HG03342 (cell line): ENCODE data around the gene ARHGAP36.

Source experiments
- ATAC-seq: cut with Tn5 transposase; IDR thresholded peaks from one replicate; pipeline ENCODE4 v1.9.1; 2021; ENCODE audit warnings: mild to moderate bottlenecking, moderate library complexity; ENCODE audit not compliant: unreplicated experiment

The ARHGAP36 gene, protein sequence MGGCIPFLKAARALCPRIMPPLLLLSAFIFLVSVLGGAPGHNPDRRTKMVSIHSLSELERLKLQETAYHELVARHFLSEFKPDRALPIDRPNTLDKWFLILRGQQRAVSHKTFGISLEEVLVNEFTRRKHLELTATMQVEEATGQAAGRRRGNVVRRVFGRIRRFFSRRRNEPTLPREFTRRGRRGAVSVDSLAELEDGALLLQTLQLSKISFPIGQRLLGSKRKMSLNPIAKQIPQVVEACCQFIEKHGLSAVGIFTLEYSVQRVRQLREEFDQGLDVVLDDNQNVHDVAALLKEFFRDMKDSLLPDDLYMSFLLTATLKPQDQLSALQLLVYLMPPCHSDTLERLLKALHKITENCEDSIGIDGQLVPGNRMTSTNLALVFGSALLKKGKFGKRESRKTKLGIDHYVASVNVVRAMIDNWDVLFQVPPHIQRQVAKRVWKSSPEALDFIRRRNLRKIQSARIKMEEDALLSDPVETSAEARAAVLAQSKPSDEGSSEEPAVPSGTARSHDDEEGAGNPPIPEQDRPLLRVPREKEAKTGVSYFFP

GRCh38 chrX:131058136-131058868 lies at the start of gene ARHGAP36:
TSS of gene ARHGAP36 (plus strand) at chrX:131058346. CDS start at chrX:131081666, 23,320 bp downstream.
- ATAC-seq: no peak

GRCh38 chrX:131010186-131010585 lies 48.0 kb upstream of the ARHGAP36 start:
- no peak for ATAC-seq

DNA sequence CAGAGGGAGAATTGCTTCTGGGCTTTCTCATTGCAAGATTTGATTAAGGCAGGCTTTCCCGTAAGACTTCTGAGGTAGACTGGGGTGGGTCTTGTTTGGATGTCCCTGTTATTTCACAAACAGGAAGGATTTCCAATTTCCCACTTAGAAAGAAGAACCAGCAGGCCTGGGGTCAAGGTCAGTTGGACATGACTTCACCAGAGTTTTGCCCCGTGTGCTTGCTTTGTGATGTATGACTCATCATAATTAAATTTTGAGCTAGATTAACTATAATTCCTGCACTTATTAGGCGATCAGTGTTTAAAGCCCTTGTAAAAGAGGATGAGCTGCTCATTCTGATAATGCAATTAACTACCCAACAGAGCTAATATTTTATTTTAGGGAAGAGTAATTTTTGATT lies 32.8 kb upstream of the ARHGAP36 start:
- ATAC-seq: no peak

DNA sequence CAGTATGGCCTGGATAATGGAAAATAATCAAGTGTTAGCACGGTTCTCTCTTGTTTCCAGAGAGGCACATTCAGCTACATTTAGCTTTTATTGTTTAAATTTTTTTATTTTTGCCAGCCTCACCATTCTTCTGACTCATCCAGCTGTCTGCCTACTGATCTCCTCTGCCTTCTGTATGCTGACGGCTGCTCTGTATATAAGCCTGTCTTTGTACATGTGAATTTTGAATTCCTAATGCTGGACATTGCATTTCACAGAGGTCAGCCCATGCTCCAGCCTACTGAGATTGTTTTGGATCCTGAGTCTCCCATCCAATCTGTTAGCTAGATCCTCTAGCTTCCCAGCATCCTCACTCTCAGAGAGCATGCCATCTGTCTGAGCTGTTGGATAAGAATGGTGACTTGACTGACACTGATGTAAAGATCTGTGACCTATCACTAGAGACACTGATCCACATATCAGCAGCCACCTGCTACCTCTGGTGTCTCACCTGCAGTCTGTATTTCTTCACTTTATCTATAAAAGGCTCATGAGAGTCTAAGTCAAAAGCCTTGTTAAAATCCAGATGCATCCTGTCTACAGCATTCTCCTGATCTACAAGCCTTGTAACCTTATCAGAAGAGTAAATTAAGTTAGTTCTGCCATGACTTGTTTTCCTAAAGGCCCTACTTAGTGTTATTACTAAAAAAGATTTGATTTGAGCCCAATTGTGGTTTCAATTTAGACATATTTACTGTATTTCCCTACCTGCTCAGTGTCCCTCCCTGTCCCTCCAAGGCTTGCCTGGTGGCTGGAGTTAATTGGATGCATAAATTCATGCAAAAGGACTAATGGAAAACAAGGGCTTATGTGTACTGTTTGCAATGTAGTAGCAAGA lies 25.6 kb upstream of the ARHGAP36 start:
- no peak for ATAC-seq

DNA sequence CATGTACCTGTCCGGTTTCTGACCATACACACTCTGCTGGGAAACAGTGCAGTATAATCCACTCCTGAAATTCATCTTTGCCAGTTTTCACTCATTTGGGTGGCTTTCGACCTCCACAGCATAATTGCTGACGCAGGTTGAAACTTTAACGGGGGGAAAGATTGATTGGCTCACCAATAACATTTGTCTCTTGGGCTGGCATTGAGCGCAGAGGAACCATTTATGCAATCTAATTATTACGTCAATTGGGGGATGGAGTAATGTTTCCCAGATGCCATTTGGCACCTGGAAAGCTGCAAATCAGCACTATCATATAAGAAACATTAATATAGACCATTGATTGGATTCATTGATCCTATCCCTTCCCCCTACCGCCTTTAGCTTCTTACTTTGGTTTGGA lies 24.1 kb upstream of the ARHGAP36 start:
- no peak for ATAC-seq

DNA sequence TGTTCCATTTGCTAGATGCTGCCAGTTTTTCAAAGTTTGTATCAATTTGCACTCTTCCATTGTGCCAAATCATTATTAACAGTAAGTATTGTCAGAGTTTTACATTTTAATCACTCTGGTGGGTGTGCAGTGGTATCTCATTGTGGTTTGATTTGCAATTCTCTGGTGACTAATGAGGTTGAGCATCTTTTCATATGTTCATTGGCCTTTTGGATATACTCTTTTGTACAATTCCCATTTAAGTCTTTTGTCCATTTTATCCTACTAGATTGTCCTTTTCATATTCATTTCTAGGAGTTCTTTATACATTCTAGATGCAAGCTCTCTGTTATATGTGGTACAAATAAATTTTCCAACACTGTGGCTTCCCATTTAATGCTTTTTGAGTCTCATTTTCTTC lies 17.4 kb upstream of the ARHGAP36 start:
- no peak for ATAC-seq

GRCh38 chrX:131041667-131042066 lies 16.5 kb upstream of the ARHGAP36 start:
- no peak for ATAC-seq

DNA sequence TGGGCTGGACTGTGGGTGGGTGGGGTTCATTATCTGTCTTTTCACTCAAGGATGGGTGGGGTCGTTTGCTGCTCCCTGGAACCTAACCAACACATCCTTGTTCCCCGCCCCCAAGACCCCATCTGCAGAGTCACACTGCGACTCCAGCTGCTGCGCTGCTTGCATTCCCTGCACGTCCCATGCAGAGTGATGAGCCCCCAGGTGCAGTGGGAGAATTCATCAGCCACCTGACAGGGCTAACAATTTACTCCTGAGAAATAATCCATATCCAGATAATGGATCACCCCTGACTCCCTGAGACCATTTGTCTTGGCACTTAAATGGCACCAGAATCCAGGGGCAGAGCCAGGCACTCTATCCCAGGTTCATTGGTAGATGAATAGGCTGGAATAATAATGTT lies 12.4 kb upstream of the ARHGAP36 start:
- ATAC-seq: no peak

- ATAC-seq: no peak
Observed at GRCh38 chrX:131046596-131046995, 11.6 kb upstream of the ARHGAP36 start.

DNA sequence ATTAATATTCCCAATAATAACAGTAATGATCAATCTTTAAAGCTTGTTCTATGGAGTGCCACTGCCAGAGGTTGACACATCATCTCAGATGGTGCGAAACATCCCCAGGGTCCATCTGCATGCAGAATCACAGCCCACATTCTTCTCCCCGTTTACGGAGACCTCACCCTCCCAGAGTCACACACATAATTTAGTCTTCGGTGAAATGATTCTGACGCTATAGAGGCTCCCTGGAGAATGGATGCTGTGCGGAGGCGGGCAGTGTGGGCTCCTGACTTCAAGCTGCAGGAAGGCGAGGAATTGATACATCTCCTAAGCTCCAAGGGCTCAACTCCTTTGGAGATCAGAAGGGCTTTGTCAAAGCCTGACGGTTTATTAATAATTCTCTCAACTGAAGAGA lies 11.0 kb upstream of the ARHGAP36 start:
- no peak for ATAC-seq

GRCh38 chrX:131053076-131053475 lies 5.1 kb upstream of the ARHGAP36 start:
- ATAC-seq: no peak

- no peak for ATAC-seq
Observed at GRCh38 chrX:131054906-131055305, 3.2 kb upstream of the ARHGAP36 start.

DNA sequence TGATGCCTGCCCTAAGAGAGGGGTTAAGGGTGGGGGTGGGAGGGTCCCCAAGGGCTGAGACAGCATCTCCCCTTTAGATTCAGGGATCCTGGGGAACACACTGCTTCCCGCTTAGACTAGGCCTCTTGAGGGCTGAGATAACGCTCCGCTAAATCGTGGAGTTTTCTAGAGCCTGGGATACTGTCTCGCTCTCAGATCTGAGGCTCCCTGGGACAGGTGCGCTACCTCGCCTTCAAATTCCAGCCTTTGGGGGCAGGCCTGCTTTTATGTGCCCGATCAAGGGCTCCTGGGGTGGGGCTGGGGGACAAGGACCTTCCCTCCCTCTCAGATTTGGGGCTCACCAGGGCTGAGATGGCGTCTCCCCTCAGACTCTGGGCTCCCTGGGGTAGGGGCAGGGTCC lies 440 bp upstream of the ARHGAP36 start:
- no peak for ATAC-seq

GRCh38 chrX:131059246-131059645 lies 1.1 kb downstream of the ARHGAP36 start:
- ATAC-seq: no peak

DNA sequence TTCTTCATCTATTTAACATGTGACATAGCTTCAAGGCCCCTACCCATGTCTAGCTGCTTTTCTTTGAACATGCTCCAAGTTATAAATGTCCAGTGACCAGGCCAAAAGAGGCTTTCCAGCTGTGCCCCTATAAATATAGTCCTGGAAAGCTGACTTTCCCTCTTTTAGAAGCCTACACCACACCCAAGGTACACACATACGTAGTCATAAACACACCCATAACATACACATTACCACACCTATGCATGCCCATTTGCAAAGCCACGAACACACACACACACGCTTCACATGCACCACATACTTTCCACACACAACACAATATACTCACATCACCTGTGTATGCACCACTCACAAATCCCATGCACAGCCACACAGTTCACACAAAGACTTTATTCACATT lies 2.0 kb downstream of the ARHGAP36 start:
- ATAC-seq: no peak

GRCh38 chrX:131061306-131061705 lies 3.2 kb downstream of the ARHGAP36 start:
- ATAC-seq: no peak

GRCh38 chrX:131063613-131064012 lies 5.5 kb downstream of the ARHGAP36 start:
- no peak for ATAC-seq

- ATAC-seq: no peak
Observed at GRCh38 chrX:131066237-131066636, 8.1 kb downstream of the ARHGAP36 start.

GRCh38 chrX:131067216-131067615 lies 9.1 kb downstream of the ARHGAP36 start:
- no peak for ATAC-seq

GRCh38 chrX:131067846-131068745 lies 9.9 kb downstream of the ARHGAP36 start:
- no peak for ATAC-seq
